HG02763 (cell line): ENCODE results near the gene COQ7.
A peak's percentile ranks its signal among the peaks of the same experiment; 100 is the strongest.

Source experiments
- ATAC-seq: cut with Tn5 transposase; IDR thresholded peaks from one replicate; pipeline ENCODE4 v1.9.1; 2021; ENCODE audit warnings: mild to moderate bottlenecking, moderate library complexity; ENCODE audit not compliant: unreplicated experiment

COQ7 gene

GRCh38 chr16:19085679-19086200 is 18.3 kb downstream of the COQ7 start:
- no peak for ATAC-seq

GRCh38 chr16:19086322-19087199 is 19.1 kb downstream of the COQ7 start:
- peak; percentile 78 for ATAC-seq

GRCh38 chr16:19088341-19088916 is 21.0 kb downstream of the COQ7 start:
- no peak for ATAC-seq

- no peak for ATAC-seq
Observed at GRCh38 chr16:19089410-19089955, 22.1 kb downstream of the COQ7 start.

- no peak for ATAC-seq
Observed at GRCh38 chr16:19090916-19091315, 23.5 kb downstream of the COQ7 start.

GRCh38 chr16:19092653-19093410 is 25.4 kb downstream of the COQ7 start:
- no peak for ATAC-seq

- ATAC-seq = no peak
Observed at GRCh38 chr16:19093631-19094541, 26.5 kb downstream of the COQ7 start.

GRCh38 chr16:19094542-19095365 is 27.3 kb downstream of the COQ7 start:
- ATAC-seq = no peak

- ATAC-seq = no peak
Observed at GRCh38 chr16:19095654-19096053, 28.2 kb downstream of the COQ7 start.

GRCh38 chr16:19098173-19098572 is 30.8 kb downstream of the COQ7 start:
- ATAC-seq = no peak

- ATAC-seq = no peak
Observed at GRCh38 chr16:19102187-19102872, 34.9 kb downstream of the COQ7 start.

GRCh38 chr16:19104607-19105006 is 37.2 kb downstream of the COQ7 start:
- ATAC-seq = no peak

- ATAC-seq = no peak
Observed at GRCh38 chr16:19105131-19105530, 37.7 kb downstream of the COQ7 start.

GRCh38 chr16:19105891-19106624 is 38.6 kb downstream of the COQ7 start:
- no peak for ATAC-seq

GRCh38 chr16:19106625-19107020 is 39.2 kb downstream of the COQ7 start:
- ATAC-seq = no peak

- no peak for ATAC-seq
Observed at GRCh38 chr16:19108409-19109287, 41.2 kb downstream of the COQ7 start.

GRCh38 chr16:19109288-19109664 is 41.9 kb downstream of the COQ7 start:
- no peak for ATAC-seq
